Activated gamma-delta T cell (primary cell): ENCODE measurements around the gene PKNOX2.

Source experiments
- DNase-seq: peaks from one replicate; lab custom pipeline; 2025; lab: John Stamatoyannopoulos, UW
- total RNA-seq, 2 donors: gene quantifications; one replicate each; lab custom pipeline; 2026; lab: John Stamatoyannopoulos, UW

Gene PKNOX2, protein sequence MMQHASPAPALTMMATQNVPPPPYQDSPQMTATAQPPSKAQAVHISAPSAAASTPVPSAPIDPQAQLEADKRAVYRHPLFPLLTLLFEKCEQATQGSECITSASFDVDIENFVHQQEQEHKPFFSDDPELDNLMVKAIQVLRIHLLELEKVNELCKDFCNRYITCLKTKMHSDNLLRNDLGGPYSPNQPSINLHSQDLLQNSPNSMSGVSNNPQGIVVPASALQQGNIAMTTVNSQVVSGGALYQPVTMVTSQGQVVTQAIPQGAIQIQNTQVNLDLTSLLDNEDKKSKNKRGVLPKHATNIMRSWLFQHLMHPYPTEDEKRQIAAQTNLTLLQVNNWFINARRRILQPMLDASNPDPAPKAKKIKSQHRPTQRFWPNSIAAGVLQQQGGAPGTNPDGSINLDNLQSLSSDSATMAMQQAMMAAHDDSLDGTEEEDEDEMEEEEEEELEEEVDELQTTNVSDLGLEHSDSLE
- 0 reads per million in 2 donors for total RNA-seq

DNA sequence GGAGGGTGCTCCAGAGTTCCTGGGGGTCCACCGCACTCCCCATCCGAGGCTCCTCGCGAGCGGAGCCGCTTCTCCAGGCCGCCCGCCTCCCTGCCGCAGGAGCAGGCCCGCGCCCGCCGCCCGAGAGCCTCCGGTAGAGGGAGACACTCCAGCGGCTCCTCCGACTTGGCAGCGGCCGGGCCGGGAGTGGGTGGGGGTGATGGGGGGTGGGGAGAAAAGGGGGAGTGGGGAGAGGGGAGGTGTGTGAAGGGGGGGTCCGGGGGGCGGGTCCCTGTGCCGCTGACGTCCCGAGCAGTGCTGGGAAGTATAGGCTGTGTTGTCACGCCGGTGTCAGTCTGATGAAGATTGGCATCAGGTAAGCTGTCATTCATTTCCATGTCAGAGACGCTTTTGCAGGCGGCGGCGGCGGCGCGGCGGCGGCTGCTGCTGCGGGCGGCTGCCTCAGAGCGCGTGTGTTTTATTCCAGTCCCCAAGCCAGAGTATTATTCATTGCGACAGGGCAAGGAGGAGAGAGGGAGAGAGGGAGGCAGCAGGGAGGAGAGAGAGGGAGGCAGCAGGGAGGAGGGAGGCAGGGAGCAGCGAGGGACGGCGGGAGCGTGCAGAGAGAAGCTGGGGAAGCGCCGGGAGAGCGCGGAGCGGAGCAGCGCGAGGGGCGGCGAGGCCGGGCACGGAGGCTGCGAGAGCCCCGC lies at the start of gene PKNOX2:
TSS of gene PKNOX2 (plus strand) at position 330 of the 689 bp plus-strand sequence. CDS start 186,555 bp downstream, outside the sequence.
- DNase-seq = no peak

DNA sequence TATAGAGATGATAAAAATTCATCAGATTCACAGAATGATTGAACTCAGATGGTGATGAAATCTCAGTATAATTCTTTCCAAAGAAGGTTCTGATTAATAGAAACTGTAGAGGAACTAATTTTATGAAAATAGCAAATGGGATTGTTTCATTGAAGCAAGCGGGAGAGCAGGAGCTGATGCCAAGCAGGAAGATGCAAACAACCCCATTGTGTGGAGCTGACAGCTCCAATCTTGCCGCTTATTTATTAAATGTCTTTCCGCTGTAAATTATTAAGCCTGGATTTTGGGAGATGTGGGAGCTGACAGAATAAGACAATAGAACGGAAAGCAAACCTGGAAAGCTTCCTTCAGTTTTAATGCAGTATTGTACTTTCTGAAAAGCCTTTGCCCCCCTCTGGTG lies 47.1 kb upstream of the PKNOX2 start:
- no peak for DNase-seq

DNA sequence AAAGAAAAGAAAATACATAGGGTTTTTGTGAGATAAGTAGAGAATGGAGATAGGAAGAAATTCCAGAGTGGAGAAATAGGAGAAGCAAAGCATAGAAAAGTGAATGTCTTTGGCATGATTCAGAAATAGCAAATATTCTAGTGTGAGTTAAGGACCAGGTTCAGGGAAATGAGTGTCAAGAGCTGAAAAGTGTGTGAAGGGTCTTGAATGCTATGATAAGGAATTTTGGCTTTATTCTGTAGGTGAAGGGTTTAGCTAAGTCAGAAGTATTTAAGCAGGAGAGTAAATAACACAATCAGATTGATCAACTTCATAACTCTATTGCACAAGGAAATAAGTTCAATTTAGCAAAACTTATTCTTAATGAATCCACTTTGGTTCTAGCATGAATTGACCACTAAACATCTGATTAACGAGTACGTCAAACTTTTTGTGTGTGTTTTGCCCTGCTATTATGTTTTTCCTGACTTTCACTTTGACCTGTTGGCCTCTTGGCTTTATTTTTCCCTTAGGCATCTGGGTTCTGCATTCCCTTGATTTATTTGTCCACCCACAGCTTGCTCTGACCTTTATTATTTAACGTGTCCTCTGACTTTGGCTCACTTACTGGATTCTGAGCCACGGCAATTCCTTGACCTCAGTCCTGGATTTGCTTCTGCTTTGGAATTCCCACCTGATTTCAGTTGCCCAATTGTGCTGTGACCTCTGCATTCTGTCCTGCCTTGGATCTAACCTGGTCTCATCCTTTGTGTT lies 41.2 kb upstream of the PKNOX2 start:
- DNase-seq = no peak

DNA sequence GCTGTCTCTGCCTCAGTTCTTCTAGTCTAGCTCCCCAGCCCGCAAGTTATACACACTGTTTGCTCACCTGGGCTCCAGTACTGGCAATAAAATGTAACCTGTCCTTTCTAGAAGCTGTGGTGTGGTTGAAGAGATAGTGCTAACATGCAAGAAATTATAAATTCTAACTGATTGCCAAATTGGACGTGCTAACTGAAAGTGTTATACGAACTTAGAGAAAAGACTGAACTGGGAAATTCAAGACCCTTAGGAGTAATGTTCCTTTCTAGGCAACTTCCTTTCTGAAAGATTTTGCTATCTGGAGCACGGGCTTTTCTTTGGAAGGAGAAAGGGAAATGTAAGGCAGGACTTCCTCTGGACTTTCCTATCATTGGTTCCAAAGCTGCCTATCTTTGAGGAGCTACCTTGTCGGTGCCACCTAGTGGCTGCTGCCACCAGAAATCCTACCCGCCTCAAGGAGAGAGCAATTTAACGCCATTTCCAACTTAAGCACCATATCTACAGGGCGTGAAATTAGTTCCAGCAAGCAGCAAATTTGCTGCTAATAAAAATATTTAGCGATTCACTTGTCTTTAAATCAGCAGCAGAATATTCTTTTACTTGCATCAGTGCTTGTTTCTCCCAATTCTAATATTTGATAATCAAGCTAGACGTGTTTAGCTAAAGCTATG lies 40.5 kb upstream of the PKNOX2 start:
- DNase-seq = no peak

DNA sequence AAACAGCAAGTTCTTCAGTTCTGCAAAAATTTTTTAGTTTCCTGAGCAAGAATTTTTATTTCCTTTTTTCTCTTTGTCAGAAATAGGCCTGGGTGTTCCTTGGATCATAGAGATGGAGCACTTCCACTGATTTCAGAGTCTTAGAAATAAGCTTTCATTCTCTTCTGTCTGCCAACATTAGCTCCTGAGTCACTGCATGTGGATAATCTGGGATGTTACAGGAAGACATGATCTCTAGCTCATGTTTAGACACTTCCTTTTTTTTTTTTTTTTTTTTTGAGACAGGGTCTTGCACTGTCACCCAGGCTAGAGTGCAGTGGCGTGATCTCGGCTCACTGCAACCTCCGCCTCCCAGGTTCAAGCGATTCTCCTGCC lies 39.9 kb upstream of the PKNOX2 start:
- DNase-seq = no peak

DNA sequence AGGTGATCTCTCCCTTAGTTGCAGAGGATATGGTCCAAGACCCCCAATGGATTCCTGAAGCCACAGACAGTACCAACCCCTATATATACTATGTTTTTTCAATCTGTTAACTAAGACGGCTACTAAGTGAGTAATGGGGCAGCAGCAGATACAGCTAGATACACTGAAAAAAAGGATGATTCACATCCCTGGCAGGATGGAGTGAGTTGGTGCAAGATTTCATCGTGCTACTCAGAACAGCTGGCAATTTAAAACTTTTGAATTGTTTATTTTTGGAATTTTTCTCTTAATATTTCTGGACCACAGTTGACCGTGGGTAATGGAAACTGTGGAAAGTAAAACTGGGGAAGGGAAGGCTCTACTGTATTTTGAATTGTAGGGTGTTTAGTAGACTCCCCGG lies 36.1 kb upstream of the PKNOX2 start:
- no peak for DNase-seq

DNA sequence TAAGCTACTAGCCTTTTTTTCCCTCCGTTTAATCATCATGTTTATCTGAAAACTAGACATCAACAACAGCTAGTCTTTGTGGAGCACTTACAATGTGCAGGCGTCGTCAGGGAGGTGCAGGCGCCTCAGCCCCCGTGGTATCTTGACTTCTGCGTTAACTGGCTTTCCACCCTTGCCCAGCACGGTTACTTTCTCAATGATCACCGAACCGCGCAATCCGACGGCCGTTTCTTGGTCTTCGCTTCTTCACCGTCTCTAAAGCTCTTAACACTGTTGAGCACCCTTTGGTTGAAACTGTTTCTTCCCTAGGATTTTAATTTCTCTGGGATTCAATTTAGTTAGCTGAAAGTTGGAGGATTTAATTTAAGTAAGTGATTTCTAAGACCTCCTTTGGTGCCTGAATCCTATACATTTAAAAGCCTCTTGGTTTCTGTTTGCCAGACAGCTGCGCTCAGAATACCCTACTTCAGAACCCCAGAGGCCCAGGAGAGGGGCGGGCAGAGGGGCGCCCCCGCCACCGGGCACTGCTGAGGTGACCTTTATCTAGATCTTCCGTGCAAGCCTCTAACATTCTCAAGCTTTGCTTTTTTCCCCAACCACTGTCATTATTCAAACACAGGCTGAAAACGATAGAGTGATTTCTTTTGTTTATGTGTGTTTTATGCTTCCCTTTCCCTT lies 35.1 kb upstream of the PKNOX2 start:
- no peak for DNase-seq

DNA sequence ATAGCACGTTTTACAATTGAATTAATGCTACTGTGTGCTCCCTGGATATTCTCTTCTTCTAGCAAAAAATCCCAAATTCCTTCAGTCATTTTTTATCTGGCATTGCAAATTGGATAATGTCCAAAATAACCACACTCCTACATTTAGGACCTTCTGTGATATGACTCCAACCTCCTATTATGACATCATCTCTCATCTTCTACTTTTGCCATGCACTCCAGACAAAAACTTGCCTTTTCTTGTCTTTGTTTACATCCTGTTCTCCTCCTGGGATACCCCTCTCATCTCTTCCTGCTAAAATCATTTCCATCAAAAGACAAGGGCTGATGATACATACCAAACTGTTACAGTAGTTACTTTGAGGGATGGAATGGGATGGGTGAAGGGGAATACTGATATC lies 32.5 kb upstream of the PKNOX2 start:
- DNase-seq = no peak

DNA sequence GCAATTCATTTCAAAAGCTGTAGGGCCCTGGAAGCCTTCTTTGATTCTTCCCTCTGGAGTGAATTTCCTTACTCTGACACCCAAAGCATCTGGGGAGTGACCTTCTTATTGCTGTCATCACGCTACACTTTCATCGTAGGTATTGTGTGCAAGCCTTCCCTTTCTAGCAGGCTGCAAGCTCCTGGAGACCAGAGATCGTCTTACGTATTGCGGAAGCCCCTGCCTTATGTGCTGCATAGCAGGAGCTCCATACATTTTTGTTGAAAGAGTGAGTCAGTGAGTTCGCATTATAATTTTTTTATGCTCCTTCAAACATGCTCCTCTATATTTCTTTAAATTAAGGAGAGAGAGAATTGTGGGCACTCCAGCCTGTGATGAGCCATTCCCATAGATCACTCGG lies 32.0 kb upstream of the PKNOX2 start:
- DNase-seq = no peak

DNA sequence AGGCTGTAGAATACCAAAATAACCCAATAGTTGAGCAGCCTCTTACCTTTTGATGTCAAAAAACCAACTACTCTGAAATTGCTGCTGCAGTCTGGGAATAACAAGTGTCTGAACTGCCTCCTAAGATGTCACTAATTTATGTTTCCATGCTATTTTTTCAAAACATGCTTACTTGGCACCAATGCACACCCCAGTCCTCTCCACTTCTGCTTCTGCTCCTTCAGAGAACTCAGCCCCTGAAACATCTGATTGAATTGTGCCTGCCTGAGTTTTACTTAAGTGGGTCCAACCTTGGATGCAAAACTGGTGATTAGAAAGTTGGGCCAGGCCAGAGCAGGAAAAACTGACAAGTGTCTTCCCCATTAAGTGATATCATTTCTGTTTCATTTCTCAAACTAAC lies 28.6 kb upstream of the PKNOX2 start:
- no peak for DNase-seq

DNA sequence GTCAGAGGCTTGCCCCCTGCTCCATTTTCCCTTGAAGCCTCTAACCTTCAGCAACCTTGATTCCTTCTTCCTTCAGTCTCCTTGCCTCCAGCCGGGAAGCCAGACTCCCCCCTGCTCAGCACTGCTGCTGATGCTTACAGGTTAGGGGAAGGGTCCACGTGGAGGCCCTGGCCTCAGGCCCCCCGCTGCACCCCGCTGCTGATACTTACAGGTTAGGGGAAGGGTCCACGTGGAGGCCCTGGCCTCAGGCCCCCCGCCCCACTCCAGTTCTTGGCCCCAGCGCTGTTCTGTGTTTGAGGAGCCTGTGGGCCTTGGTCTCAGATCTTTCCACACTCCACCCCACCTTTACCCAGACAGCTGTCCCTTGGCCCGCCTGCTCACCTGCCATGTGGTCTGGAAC lies 25.6 kb upstream of the PKNOX2 start:
- no peak for DNase-seq

DNA sequence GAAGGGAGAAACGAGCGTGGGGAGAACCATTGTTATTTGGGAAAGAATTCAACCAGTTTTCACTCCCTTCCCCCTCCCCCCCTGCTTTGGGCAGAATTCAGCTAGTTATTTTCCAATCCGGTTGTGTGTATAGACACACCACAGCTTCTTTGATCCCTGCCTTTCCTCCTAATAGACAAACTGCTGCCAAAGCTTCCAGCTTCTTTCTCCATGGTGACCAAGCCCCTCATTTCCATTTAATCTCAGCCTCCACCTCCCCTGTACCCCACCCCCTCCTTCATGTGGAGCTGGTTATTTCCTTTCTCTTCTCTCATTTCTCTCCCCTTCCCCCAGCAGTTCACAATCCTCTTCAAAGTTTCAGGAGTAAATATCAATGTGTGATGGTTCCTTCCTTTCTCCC lies 24.8 kb upstream of the PKNOX2 start:
- no peak for DNase-seq

DNA sequence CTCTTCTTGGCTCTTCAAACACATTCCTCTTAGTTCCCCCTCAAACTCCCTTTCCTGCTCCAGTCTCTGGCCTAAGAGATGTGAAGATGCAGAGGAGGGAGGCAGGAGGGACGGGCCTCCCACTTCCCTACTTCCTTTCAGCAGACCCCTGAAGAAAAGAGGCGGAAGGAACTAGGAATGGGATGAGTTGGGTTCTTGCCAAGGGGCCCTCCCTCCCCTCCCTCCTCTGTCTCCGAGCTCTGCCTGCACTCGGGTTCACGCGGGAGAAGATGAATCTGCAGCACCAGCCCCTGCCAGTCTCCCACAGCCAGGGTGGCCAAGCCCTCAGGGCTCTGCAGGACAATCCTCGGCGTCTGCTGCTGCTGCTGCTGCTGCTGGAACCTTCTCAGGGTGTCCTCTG lies 24.3 kb upstream of the PKNOX2 start:
- DNase-seq = no peak

DNA sequence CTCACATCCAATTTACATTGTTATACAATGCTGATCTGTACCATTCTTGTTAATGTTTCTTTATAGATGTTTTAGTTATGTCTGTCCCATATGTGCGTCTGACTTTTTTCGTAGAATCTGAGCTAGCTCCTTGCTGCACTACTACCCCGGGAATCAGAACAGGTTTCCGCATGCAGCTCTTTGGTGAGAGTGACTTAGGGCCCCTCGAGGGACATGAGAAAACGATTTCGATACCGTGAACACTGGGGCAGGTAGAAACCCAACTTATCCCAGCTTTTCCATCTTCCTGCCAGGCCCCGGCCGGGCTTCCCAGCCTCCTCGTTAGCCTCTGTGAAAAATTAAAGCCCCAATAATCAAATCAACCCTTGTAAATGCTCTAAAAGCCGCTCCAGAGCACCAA lies 23.4 kb upstream of the PKNOX2 start:
- no peak for DNase-seq

DNA sequence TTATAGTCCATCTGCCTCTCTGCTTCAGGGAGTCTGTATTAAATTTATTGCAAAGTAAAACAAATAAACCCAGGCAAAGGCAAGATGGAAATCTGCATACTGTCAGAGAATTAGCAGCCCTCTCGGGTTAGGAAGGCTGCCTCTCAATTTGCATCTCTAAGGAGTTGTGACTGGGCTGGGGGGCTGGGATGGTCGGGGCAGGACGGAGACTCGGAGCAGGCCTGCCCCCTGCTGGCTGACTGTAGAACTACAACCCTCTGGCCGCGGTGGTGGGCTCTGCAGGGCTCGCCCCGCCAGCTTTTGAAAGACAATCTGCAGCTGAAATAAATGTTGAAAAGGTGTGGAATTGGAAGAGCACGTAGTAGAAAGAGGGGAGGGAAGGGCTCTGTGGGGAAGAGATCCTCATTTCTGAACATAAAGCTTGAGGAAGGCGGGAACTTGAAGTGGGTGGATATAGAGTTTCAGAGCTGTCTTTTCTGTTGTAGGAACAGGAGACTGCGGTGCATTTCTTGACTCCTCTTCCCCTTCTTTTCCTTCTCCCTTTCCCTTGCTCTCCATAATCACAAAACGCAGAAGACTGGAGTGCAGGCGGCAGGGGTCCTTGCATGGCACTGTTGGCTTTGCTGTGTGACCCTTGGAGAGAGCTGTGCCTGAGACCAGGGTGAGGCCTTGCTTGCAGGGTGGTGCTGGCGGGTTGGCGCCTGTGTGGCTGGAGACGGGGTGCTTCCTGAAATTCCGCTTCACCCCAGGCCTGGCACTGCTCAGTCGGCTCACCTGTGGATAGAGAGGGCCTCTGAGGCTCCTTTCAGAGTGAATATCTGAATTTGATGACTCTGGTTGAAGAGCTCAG lies 22.6 kb upstream of the PKNOX2 start:
- DNase-seq = no peak

DNA sequence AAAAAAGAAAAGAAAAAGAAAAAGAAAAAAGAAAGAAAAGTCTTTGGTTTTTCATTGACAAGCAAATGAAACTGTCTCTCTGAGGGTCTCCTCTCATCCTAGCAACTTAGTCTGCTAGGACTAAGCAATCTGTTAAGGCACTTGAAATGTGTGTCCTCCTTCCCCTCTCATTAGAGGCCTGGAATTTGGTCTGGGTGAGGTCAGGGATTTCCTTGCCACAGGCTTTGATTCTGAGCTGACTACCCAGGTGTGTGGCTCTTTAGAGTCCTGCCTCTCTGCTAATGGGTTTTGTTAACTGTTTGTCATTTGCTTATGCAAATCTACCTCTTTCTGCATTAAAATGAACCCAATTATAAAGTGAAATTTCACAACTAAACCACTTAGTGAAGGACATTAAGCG lies 18.3 kb upstream of the PKNOX2 start:
- no peak for DNase-seq

DNA sequence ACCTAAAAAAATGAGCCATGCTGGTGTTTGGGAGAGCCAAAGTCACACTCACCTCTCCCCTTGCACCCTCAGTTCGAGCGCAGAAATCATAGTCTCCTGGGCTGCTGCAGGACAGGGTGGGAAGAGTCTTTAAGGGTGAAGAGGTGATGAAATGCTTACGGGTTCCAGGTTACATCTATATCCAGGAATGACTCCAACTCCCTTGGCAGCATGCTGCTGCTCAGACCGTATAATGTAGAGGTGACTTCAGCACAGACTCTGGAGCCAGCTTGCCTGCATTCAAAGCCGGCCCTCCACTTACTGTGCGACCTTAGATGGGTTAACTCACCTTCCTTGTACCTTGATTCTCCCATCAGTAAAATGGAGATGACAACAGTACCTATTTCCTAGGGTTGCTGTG lies 17.3 kb upstream of the PKNOX2 start:
- no peak for DNase-seq

DNA sequence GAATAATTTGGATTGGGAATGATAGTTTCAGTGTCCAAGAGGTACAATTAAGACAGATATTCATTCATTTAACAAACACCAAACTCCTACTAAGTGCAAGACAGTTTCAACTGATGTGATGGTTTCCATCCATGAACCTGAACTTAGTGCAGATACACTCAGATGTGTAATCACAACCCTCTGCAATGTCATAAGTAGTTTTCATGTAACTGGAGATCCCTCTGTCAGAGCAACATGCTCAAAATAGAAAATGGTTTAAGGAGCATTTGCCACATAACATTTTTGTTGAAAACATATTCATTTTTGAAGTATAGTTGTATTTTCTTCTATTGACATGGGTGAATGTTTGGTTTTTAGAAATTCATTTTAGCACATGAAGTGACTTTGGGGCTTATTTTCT lies 16.5 kb upstream of the PKNOX2 start:
- DNase-seq = no peak

DNA sequence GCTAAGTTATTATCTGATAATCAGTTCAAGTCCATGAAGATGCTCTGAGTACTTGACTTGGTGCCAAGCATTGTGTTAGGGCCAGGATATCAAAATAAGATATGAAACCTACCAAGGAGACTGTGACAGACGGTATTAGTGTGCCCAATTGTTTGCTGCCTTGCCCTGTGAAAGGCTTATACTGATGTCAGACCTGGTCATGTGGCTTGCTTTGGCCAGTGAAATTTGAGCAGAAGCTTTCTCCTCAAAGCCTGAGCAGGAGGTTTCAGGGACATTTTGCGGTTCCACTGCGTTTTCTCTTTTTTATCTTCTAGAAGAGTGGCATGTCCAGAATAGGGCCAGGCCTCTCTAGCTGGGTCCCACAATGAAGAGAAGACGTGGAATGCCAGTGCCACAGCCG lies 15.8 kb upstream of the PKNOX2 start:
- DNase-seq = no peak

DNA sequence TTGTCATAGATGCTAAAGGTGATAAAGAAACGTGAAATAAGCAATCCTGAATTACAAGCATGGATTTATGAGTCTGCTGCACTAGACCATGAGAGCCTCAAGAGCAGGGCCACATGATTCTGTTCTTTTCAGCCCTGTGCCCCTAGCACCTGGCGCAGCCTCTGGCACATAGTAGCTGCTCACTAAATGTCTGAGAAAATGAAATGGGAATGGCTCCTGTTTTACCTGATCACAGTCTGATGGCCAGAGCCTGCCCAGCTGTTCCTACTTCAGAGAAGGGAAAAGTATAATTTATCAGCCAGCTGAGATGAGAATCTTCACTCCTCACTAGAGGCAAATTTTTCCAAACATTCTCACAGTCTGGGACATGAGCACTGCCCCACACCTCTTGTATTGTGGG lies 10.7 kb upstream of the PKNOX2 start:
- DNase-seq = no peak
